ENCODE results near the gene SPATA13. TPM values are rescaled to one million over a fixed set of nuclear protein-coding genes. Genes with fewer than 3 reads are reported as not detected.
"Not testable (repeated sequence)": the region's sequence is repeated elsewhere in the genome, so short reads cannot be mapped to it uniquely, and the experiment has no call there.

The SPATA13 gene
- total RNA-seq, 1 donor from 2014 or later: 7.6 TPM

DNA sequence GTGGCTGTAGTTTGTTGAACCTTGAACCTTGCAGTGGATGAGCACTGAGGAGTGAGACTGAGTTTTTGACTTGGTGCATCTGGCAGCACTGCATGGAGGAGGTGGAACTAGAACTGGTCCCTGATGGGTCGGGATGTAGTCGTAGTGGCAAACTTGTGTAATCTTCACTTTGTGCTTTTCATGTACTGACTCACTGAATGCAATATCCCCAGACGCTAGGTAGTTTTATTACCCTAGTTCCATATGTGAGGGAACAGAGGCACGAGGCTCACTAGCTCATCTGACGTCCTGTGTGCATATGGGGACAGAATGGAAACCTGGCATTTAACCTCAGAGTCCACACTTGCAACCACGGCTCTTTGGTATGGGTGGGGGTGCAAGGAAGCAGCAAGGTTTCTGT is 159.1 kb downstream of the SPATA13 start:
- ATAC-seq; DNase-seq; intact Hi-C loops (cut with micrococcal nuclease): not testable (repeated sequence)

DNA sequence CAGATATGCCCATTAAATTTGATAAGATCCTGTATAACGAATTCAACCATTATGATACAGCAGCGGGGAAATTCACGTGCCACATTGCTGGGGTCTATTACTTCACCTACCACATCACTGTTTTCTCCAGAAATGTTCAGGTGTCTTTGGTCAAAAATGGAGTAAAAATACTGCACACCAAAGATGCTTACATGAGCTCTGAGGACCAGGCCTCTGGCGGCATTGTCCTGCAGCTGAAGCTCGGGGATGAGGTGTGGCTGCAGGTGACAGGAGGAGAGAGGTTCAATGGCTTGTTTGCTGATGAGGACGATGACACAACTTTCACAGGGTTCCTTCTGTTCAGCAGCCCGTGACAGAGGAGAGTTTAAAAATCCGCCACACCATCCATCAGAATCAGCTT is 160.9 kb downstream of the SPATA13 start:
- DNase-seq; intact Hi-C loops (cut with micrococcal nuclease); ATAC-seq: not testable (repeated sequence)

DNA sequence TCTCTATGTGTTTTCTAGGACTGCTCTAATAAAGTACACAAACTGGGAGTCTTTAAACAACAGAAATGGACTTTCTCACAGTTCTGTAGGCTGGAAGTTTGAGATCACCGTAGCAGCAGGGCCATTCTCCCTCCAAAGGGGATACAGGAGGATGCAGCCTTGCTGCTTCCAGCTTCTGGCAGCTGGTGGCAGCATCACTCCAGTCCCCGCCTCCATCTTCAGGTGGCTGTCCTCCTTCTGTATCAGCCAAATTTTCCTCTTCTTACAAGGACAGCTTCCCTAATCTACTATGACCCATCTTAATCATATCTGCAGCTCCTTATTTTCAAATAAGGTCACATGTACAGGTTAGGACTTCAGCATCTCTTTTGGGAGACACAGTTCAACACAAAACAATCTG is 161.9 kb downstream of the SPATA13 start:
- intact Hi-C loops (cut with micrococcal nuclease); ATAC-seq; DNase-seq: not testable (repeated sequence)

DNA sequence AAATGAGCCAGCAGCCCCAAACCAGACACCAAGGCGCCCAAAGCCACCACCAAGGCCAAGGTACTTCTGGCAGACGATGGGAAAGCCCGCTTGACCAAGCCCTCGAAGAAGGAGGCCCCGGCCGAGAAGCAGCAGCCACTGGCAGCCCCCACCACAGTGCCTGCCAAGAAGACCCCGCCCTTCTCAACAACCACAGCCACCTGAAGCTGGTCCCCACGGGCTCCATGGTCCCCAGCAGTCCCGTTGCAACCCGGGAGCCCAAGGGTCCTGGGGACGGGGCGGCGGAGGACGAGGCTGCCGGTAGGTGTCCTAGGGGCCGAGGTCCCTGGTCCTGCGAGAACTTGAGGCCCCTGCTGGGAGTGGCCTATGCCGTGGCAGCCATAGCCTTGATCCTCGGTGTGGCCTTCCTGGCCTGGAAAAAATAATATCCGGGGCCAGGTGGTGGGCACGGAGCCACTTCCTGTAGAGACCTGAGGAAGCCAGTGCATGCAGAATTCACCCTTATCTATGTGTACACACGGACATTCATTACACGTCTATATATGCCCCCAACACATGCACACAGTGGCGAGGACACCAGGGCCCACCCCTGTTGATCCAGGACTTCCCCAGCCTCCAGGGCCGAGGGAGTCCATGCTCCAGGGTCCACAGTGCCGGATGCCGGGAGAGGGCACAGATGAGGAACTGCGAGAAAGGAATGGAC is 162.7 kb downstream of the SPATA13 start:
- intact Hi-C loops (cut with micrococcal nuclease): no loop called here
- no peak for ATAC-seq
- no peak for DNase-seq

DNA sequence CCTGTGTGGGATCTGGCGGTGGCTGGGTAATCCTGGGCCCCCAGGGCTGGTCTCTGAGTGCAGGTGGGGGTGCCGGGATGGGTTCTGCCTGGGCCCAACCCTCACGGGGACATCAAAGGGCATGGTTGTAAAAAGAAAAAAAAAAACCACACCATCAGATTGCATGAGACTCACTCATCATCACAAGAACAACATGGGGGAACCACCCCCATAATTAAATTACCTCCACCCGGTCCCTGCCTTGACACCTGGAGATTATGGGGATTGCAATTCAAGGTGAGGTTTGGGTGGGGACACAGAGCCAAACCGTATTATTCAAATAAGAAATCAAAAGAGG is 163.2 kb downstream of the SPATA13 start:
- intact Hi-C loops (cut with micrococcal nuclease): no loop called here
- no peak for ATAC-seq
- DNase-seq: no peak

DNA sequence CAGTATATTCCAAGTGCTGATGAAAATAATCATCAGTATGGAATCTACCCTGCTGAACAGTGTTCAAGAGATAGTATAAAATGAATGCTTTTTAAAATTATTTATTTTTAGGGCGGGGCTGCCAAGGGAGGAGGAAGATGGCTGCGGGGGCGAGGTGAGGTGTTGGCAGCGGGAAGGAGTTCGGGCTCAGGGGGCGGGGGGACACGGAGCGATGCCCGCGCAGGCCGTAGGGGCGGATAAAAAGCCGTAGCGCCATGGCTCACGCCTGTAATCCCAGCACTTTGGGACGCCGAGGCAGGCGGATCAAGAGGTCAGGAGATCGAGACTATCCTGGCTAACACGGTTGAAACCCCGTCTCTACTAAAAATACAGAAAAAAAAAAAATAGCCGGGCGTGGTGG is 167.1 kb downstream of the SPATA13 start:
- ATAC-seq; intact Hi-C loops (cut with micrococcal nuclease); DNase-seq: not testable (repeated sequence)

DNA sequence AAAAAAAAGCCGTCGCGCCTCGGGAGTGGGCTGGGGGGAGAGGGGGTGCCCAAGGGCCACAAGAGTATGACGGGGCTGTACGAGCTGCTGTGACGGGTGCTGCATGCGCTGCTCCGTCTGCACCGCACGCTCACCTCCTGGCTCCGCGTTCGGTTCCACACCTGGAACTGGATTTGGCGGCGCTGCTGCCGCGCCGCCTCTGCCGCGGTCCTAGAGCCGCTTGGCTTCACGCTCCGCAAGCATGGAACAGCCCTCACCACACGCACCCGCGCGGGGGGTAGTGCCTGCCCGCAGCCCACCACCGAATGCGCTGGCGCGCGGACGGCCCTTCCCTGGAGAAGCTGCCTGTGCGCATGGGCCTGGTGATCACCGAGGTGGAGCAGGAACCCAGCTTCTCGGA is 167.6 kb downstream of the SPATA13 start:
- intact Hi-C loops (cut with micrococcal nuclease): no loop called here
- ATAC-seq: no peak
- DNase-seq: no peak

DNA sequence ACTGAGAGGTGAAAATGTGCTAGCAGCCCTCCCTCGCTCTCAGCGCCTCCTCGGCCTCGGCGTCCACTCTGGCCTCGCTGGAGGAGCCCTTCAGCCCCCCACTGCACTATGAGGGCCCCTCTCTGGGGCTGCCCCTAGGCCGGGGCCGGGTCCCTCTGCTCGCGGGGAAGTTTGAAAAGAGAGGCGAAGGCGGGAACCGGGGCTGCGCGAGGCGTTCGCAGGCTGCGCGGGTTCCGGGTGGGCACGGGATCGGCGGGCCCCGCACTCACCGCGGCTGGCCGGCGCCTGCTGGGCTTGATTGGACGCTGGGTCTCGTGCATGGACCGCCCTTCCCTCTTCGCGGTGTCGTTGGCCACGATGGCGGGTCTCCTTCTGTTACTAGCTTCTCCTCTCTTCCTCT is 178.2 kb downstream of the SPATA13 start:
- ATAC-seq: no peak
- intact Hi-C loops (cut with micrococcal nuclease): no loop called here
- DNase-seq: no peak

DNA sequence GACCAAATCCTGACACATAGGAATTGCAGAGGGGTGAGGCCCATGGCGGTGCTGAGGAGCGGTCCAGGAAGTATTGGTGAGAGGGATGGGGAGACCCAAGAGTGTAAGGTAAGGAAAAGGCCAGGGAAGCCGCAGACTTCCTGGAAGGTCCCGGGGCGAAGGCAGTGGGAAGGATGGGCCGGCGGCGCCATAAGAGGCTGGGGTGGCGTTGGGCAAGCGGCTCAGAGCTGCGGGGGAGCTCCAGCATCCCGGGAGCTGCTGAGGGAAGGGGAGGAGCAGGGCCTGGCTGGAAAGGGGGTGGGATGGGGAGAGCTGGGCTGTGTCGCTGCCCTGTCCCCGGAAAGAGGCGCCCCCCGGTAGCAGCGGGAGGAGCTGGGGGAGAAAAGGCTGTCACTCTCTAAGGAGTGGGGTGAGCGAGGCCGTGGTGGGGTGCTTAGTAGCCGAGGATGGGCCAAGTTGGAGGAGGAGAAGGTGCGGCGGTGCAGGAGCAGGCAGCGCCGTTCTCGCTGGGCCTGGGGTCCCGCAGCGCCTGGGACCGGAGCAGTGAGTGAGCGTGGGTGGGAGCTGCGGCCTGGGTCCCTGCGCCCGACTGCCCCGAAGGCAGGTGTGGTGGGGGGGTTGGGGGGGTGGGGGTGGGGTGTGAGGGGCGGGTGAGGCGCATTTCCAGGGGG is 179.6 kb downstream of the SPATA13 start:
- intact Hi-C loops (cut with micrococcal nuclease): no loop called here
- ATAC-seq (no peak), DNase-seq (no peak)

DNA sequence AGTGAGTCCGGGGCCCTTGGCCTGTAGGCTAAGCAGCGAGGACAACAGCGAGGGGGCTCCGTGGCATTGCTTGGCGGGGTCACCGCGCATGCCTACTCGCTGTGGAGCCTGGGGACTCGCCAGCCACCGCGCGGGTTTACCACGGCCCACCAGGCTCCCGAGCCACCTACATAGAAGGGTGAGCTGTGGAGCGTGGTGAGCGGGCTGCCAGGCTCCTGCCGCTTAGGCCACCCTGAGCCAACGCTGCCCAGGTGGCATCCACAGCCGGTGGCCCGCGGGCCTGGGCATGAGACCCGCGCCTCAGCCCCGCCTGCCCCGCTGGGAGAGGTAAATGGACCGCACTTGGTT is 180.1 kb downstream of the SPATA13 start:
- intact Hi-C loops (cut with micrococcal nuclease): no loop called here
- DNase-seq (no peak), ATAC-seq (no peak)

DNA sequence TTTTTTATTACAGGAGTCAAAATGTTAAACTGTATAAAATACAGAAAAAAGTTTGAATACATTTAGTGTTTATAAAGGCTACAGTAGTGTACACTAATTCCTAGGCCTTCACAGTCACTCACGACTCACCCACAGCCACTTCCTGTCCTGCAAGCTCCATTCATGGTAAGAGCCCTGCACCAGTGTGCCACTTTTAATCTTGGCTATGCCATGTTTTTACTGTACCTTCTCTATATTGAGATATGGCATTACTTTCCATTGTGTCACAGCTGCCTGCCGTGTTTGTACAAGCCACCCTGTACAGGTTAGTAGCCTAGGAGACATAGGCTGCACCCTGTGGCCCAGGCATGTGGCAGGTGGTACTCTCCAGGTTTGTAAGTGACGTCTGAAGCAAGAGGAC is 180.9 kb downstream of the SPATA13 start:
- intact Hi-C loops (cut with micrococcal nuclease): no loop called here
- ATAC-seq (no peak), DNase-seq (no peak)

DNA sequence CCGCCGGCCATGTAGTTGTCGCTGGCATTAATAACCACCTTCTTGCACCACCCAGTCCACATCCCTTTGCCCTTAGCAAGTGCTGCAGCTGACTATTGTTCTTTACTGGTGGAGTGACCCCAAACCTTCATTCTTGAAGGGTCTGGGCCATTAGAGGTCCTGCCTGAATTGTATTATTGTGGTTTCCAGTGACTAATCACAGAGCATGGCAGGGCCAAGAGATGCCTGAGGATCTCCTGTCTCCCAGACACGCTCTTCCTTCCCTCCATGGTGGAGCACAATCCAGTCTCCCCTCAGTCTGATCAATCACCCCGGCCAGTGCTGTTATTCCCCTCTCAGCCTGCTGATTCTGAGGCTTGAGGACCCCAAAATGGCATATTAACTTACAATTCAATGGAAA is 187.9 kb downstream of the SPATA13 start:
- no peak for ATAC-seq
- intact Hi-C loops (cut with micrococcal nuclease): no loop called here
- DNase-seq: no peak

DNA sequence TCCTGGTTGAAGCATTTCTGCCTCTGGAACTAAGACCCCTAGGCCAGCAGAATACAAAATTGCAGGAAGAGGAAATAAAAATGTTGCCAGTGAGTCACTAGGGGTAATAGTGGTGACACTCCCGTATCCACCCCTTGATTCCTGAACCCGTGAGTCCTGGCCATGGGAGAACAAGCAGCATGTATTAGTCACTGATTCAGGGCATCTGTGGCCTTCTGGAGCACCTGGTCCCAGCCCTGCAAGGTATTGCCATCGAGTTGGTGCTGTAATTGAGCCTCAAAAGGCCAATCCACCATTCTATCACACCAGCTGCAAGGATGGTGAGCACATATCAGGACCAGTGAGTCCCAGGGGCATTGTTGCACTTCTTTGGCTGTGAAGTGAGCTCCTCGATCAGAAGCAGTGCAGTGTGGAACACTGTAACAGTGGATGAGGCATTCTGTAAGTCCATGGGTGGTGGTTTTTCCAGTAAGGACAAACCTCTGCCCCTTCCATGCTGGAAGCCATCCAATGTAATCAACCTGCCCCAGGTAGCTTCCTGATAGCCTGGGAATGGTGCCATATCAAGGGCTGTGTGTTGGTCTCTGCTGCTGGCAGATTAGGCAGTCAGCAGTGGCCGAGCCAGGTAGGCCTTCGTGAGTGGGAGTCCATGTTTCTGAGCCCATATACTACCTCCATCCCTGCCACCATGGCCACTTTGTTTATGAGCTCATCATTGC is 188.4 kb downstream of the SPATA13 start:
- intact Hi-C loops (cut with micrococcal nuclease): no loop called here

DNA sequence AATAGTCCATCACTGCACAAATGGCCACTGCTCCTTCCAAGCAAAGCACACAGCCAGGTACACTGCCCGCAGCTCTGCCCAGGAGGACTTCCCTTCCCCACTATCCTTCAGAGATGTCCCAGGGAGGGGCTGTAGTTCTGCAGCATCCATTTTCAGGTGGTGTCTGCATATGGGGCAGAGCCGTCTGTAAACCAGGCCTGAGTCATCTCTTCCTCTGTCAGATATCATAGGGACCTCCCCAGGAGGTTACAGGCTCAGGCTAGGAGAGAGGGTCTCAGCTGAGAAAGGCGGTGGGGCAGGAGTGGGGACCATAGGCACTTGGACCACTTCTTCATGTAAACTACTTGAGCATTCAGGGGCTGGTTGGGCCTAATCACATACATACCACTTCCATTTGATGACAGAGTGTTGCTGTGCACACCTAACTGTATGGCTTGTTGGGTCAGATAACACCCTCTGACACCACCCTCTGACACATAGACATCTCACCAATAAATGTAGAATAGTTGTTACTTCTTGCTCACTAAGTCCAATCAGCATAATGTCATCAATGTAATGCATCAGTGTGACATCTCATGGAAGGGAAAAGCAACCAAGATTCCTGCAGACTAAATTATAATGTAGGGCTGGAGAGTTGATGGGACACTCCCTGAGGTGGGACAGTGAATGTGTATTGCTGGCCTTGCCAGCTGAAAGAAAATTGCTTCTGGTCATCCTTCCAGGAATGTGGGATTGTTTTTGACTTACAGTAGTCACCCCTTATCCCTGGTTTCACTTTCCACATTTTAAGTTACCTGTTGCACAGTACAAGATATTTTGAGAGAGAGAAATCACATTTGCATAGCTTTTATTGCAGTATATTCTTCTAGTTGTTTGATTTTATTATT is 189.5 kb downstream of the SPATA13 start:
- ATAC-seq; DNase-seq; intact Hi-C loops (cut with micrococcal nuclease): not testable (repeated sequence)

More for the DNA sequence above, 188.4 kb downstream of the SPATA13 start:
- ATAC-seq (no peak), DNase-seq (no peak)

DNA sequence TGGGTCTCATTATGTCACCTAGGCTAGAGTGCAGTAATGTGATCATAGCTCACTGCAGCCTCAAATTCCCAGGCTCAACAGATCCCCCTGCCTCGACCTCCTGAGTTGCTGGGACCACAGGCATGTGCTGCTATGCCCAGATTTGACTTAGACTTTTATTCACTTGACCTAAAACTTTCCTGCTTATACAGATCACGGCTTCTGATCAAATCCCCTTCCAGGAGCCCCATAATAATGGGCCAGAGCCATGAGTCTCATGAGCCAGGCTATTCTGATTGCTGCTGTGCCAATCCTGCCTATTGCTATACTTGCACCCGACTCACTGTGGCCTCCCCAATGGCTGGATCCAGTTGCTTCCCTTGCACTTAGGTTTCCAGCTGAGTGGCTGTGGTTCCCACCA is 190.9 kb downstream of the SPATA13 start:
- intact Hi-C loops (cut with micrococcal nuclease): no loop called here
- DNase-seq: no peak
- ATAC-seq: no peak

DNA sequence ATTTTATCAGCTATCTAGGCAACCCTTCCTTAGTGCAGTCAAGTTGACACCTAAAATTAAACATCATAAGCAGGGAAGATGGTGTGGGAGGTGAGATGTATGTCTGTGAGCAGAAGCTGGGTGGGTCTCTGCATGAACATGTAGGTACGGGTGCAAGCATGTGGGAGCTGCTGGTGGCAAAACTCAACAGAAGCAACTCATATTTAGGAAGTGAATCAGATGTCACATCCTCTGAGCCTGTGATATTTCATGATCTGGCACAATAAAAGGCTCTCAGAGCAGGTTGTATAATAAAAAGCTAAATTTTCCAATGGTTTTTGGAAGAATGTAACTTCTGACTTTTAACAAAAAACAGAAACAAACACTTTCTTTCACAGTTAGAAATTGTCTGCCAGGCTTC is 193.2 kb downstream of the SPATA13 start:
- no peak for ATAC-seq
- intact Hi-C loops (cut with micrococcal nuclease): no loop called here
- DNase-seq: no peak

DNA sequence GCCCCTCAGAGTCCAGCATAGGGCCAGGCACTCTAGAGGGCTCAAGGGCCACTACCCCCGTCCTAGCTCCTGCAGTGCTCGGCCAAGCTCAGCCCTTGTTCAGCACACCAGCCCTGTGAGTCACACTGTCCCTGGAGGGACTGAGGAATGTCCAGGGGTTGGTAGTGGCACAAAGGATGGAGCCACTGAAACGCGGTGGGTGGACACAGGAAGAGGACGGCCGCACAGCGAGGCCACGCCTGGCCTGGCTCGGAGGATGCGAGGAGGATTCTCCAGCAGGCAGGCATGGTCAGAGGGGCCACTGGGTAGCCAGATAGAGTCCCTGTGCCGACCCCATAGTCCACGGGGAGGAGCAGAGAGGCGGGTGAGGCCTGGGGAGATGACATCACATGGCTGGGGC is 194.6 kb downstream of the SPATA13 start:
- DNase-seq (no peak), ATAC-seq (no peak)
- intact Hi-C loops (cut with micrococcal nuclease): no loop called here

DNA sequence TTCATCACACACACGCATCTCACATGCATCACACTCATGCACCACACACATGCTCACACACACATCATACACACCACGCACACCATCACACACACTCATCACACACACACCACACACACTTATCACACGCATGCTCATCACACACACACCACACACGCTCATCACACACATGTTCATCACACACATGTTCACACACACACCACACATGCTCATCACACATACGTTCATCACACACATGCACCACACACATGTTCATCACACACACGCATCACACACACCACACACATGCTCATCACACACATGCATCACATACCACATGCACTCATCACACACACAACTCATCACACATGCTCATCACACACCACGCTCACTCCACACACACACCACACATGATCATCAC is 195.8 kb downstream of the SPATA13 start:
- intact Hi-C loops (cut with micrococcal nuclease): no loop called here
- no peak for ATAC-seq

More for the DNA sequence above, 195.8 kb downstream of the SPATA13 start:
- no peak for DNase-seq
